ENCODE results near the gene DLGAP1. TPM values are rescaled to one million over a fixed set of nuclear protein-coding genes. Genes with fewer than 3 reads are reported as not detected.

DLGAP1 gene
- total and polyA plus RNA-seq, 2 experiments from 2014 or later: 17.0 to 48.5 TPM

- Histone ChIP-seq H4K20me1 (replicated peaks; ENCODE audit: insufficient read depth) (no peaks in the 10 kb centered on the region; the same call in 1 of the 2 replicates), H3K79me2 (replicated peaks; ENCODE audit: insufficient read depth) (peaks cover 5% of the 10 kb centered on the region; the same call in 1 of the 2 replicates), H3K4me2 (peak overlapping the region; percentile 56), H2AFZ (no peak overlapping the region), H3K27ac (ENCODE audit: low read depth) (no peak overlapping the region), H3K4me1 (ENCODE audit: insufficient read depth) (peaks cover 36% of the 10 kb centered on the region), H3K36me3 (ENCODE audit: insufficient read depth) (no peaks in the 10 kb centered on the region), H3K9me2 (ENCODE audit: insufficient read depth) (no peaks in the 10 kb centered on the region), H3K4me3 (no peak overlapping the region), H3F3A (replicated peaks; ENCODE audit: low read depth) (no peaks in the 10 kb centered on the region), H3K27me3 (ENCODE audit: insufficient read depth) (no peaks in the 10 kb centered on the region)
- H3K9me3 Mint-ChIP-seq: no peaks in the 10 kb centered on the region
- H3K27me3 Mint-ChIP-seq (ENCODE audit: insufficient read depth, low read depth, poor library complexity): peaks cover 6% of the 10 kb centered on the region
- DNase-seq (ENCODE audit: low spot score) (no peak), ATAC-seq (no peak)
- peaks cover 54% of the 10 kb centered on the region for H3K4me1 Mint-ChIP-seq
- no peaks in the 10 kb centered on the region for H3K36me3 Mint-ChIP-seq (ENCODE audit: low read depth)
- TF ChIP-seq ETS1 (IDR thresholded peaks at IDR 0.05) (no peak), JUNB (IDR thresholded peaks at IDR 0.05; ENCODE audit: unreplicated experiment) (no peak), ZNF462 (CRISPR knock-in tag; IDR thresholded peaks at IDR 0.05) (no peak), REST (IDR thresholded peaks at IDR 0.05; ENCODE audit: unreplicated experiment) (no peak), POLR2AphosphoS5 (IDR thresholded peaks at IDR 0.05; ENCODE audit: low read depth) (no peak), ZNF331 (CRISPR knock-in tag; IDR thresholded peaks at IDR 0.05; ENCODE audit: low read depth) (no peak), CTCF (conservative IDR thresholded peaks at IDR 0.05; ENCODE audit: low read depth in 2 of 2) (no peak)
- no peak overlapping the region for H3K4me3 Mint-ChIP-seq
- H3K27ac Mint-ChIP-seq: peak overlapping the region; percentile 63
Measured at GRCh38 chr18:4353853-4354418, 101.2 kb downstream of the DLGAP1 start.

Measured in GM23338 (cell line).